Heart left ventricle (tissue), 16 donors: ENCODE data around the gene TTYH1. TPM values are rescaled to one million over a fixed set of nuclear protein-coding genes. Genes with fewer than 3 reads are reported as not detected.

Source experiments
- ATAC-seq, 4 donors: fragments of 200-7000 bp; cut with Tn5 transposase; one replicate each; pipeline ENCODE4 v1.9.1; 2020 to 2022; ENCODE audit warnings: moderate library complexity in 4 of 4, mild to moderate bottlenecking in 3 of 4, moderate number of reproducible peaks in 1 of 4
- DNase-seq, 5 donors: peaks; one replicate each; pipeline ENCODE4 v3.0.0-alpha.2; 2020
- H3K27ac ChIP-seq, 12 donors: fragments of 200-600 bp; sonication (generic) in 4 of 12; one replicate each; pipeline versions ENCODE4 v1.5.0 to v1.8.0; 2016 to 2022; ENCODE audit warnings: mild to moderate bottlenecking in 2 of 12
- H3K27me3 ChIP-seq, 9 donors: fragments of 200-600 bp; sonication (generic) in 2 of 9; one replicate each; pipeline versions ENCODE4 v1.5.1 to v1.8.0; 2016 to 2022; ENCODE audit warnings: mild to moderate bottlenecking in 3 of 9
- H3K36me3 ChIP-seq, 9 donors: fragments of 200-600 bp; sonication (generic) in 2 of 9; one replicate each; pipeline versions ENCODE4 v1.5.0 to v1.8.0; 2018 to 2022; ENCODE audit warnings: mild to moderate bottlenecking in 2 of 9
- H3K4me1 ChIP-seq, 12 donors: fragments of 200-600 bp; sonication (generic) in 4 of 12; one replicate each; pipeline versions ENCODE4 v1.5.0 to v1.8.0; 2016 to 2022; ENCODE audit warnings: mild to moderate bottlenecking in 3 of 12
- H3K4me3 ChIP-seq, 12 donors: fragments of 200-600 bp; sonication (generic) in 4 of 12; one replicate each; pipeline versions ENCODE4 v1.5.0 to v1.8.0; 2017 to 2022; ENCODE audit warnings: mild to moderate bottlenecking in 9 of 12, moderate library complexity in 4 of 12
- H3K9me3 ChIP-seq, 12 donors: fragments of 200-600 bp; sonication (generic) in 4 of 12; one replicate each; pipeline versions ENCODE4 v1.5.0 to v1.8.0; 2016 to 2022; ENCODE audit warnings: mild to moderate bottlenecking in 1 of 12
- CTCF ChIP-seq, 12 donors: fragments of 200-600 bp; sonication (generic) in 4 of 12; IDR thresholded peaks; one replicate each; pipeline versions ENCODE4 v1.5.0 to v1.8.0; 2018 to 2022; ENCODE audit warnings: antibody characterized with exemption in 12 of 12, mild to moderate bottlenecking in 5 of 12
- POLR2A ChIP-seq, 2 donors: fragments of 450-650 bp; IDR thresholded peaks; one replicate each; pipeline ENCODE4 v1.6.1; 2017; ENCODE audit warnings: antibody characterized with exemption in 2 of 2, mild to moderate bottlenecking in 2 of 2, moderate library complexity in 2 of 2
- WGBS, 4 donors: extraction: QIAGEN DNeasy Blood & Tissue Kit in 2 of 4; methylation state at CpG; one replicate each; pipeline versions ENCODE4 v1.1.5 to v1.1.7; 2013 to 2018; 5-methylcytosine and 5-hydroxymethylcytosine counted together
- intact Hi-C, 10 donors: fragments of 100-400 bp; cut with DNase I; formaldehyde crosslinking; loops; one replicate each; pipeline versions ENCODE4 v1.11.1 to v1.14.2; 2022
- polyA plus RNA-seq, 2 donors: library from polyadenylated mRNA; stranded (reverse); fragments of 200-250 nt; gene quantifications; one replicate each; pipeline ENCODE4 v1.2.3, GENCODE V29; 2013
- total RNA-seq, 9 donors: library from RNA; depleted of rRNA in 2 of 9; stranded (reverse); fragments of >200 nt in 2 of 9; fragmentation: NEBNext Ultra II Directional in 3 of 9; extraction: Animal tissue kit (Norgen Biotek cat#: 25700) in 3 of 9; gene quantifications; one replicate each; pipeline versions ENCODE4 v1.1.0 to v1.2.4, GENCODE V29; 2016 to 2023
- donor health status: ischemic (EF 13 %, LVEDD 7.1; RV severe dilation, severe dysfunction).
- donor health status: healthy with polysubstance abuse.
- donor health status: DM: no; HTN: yes; CAD: no.
- donor health status: DM: no; HTN: no; CAD: no.
- donor health status: ischemic (EF 25% LVEDD 6.9; RV normal size, moderate dysfunction).
- donor health status: ischemic (EF 25% LVEDD 5.7; RV mildly dilated, moderate dysfunction).
- donor health status: healthy.
- donor health status: DM: yes; HTN: yes; CAD: no.
- donor health status: ischemic (EF 35%, LVEDD 5.7; RV mildly dilated, moderate dysfunction).
- donor health status: nonischemic (EF 11% LVEDD 7.7; RV severe dilation, severe dysfunction).
- donor health status: DM: yes; HTN: yes; CAD: no.
- donor health status: PGD.
- donor health status: ischemic (EF 29% LVEDD 5.4; RV normal size, mild dysfunction).
- donor health status: nonischemic (EF 23%, LVEDD 6.1; RV moderate dilation, normal function).

Gene TTYH1
- total and polyA plus RNA-seq, 11 donors, result 0.46 to 6.9 (median 1.1) TPM

- DNase-seq, result no peak
- WGBS, 4 donors, result 86 to 94% (median 91%) methylated on average over 18 to 31 of the region's 31 CpGs
- no peak overlapping the region for H3K4me3 ChIP-seq
- H3K36me3 ChIP-seq, result peaks cover 4 to 86% (median 82%) of the 10 kb centered on the region in 9 donors
- peaks cover 7 to 43% (median 22%) of the 10 kb centered on the region in 12 donors for H3K4me1 ChIP-seq
- H3K27me3 ChIP-seq, result no peaks in the 10 kb centered on the region
- no peak for ATAC-seq
- no peak overlapping the region for H3K27ac ChIP-seq
- TF ChIP-seq POLR2A (IDR thresholded peaks at IDR 0.05), result no peak
- TF ChIP-seq CTCF (IDR thresholded peaks at IDR 0.05), result no peak
- no peaks in the 10 kb centered on the region for H3K9me3 ChIP-seq
- intact Hi-C loops, result no loop called here
Measured at GRCh38 chr19:54453921-54454780, 38.9 kb downstream of the TTYH1 start.

- Histone ChIP-seq H3K9me3 (no peaks in the 10 kb centered on the region), H3K4me3 (no peak overlapping the region), H3K27me3 (no peaks in the 10 kb centered on the region), H3K36me3 (peaks cover 4 to 95% (median 90%) of the 10 kb centered on the region in 9 donors), H3K4me1 (peaks cover 7 to 45% (median 21%) of the 10 kb centered on the region in 12 donors), H3K27ac (no peak overlapping the region)
- ATAC-seq (no peak), DNase-seq (no peak)
- WGBS, 4 donors, result 89 to 93% (median 91%) methylated on average over 29 to 33 of the region's 33 CpGs
- TF ChIP-seq CTCF (IDR thresholded peaks at IDR 0.05) (no peak), POLR2A (IDR thresholded peaks at IDR 0.05) (no peak)
- intact Hi-C loops, result no loop called here
Measured at GRCh38 chr19:54454781-54455675, 39.8 kb downstream of the TTYH1 start.

DNA sequence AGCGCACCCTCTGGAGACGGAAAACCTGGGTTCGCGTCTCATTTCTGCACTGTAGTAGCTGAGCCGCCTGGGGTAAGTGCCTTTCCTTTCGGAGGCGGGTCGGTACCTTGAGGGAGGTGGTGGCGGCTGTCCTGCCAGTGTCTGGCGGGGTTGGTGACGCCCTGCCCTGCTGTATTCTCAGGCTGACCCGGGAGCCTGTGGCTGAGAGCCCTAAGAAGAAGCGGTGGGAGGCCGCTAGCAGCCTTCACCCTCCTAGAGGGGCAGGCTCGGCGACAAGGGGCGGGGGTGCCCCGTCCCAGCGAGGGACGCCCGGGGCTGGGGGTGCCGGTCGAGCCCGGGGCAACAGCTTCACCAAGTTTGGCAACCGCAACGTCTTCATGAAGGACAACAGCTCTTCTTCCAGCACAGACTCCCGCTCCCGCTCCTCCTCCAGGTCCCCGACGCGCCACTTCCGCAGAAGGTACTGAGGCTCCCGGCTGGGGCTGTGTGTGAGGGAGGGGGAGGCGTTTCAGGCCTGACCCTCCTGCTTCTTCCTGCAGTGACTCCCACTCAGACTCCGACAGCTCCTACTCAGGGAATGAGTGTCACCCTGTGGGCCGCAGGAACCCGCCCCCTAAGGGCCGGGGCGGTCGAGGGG lies 40.6 kb downstream of the TTYH1 start:
- ATAC-seq (no peak), DNase-seq (peak in 1 of 5 donors; percentile 9)
- TF ChIP-seq POLR2A (IDR thresholded peaks at IDR 0.05), result no peak
- no peak for TF ChIP-seq CTCF (IDR thresholded peaks at IDR 0.05)
- H3K27ac ChIP-seq, result no peak overlapping the region
- intact Hi-C loops, result no loop called here
- 92 to 94% (median 92%) methylated on average over 24 to 40 of the region's 40 CpGs for WGBS, 4 donors
- no peaks in the 10 kb centered on the region for H3K27me3 ChIP-seq
- peaks cover 4 to 100% (median 99%) of the 10 kb centered on the region in 9 donors for H3K36me3 ChIP-seq
- no peaks in the 10 kb centered on the region for H3K9me3 ChIP-seq
- H3K4me3 ChIP-seq, result no peak overlapping the region
- H3K4me1 ChIP-seq, result peaks cover 2 to 37% (median 14%) of the 10 kb centered on the region in 12 donors
